NB4 (cell line): Measurements from ENCODE around the gene LHX2.

ENCODE experiments used
- DNase-seq: peaks from one replicate; pipeline ENCODE4 v3.0.0; 2010; ENCODE audit warnings: low read depth
- H3K4me3 ChIP-seq: one replicate; pipeline ENCODE4 v1.5.1; 2011; ENCODE audit warnings: mild to moderate bottlenecking, low read depth, low read length, moderate library complexity
- MYC ChIP-seq: IDR thresholded peaks from 2 replicates; pipeline ENCODE4 v1.6.1; 2011; ENCODE audit warnings: low read depth, low read length
- POLR2A ChIP-seq: IDR thresholded peaks from 2 replicates; pipeline ENCODE4 v1.6.1; 2011; ENCODE audit warnings: mild to moderate bottlenecking; ENCODE audit not compliant: insufficient read length; ENCODE audit errors: extremely low read depth
- TF ChIP-seq, protein P1 (sequence below): IDR thresholded peaks from 2 replicates; pipeline ENCODE4 v1.6.1; 2011; ENCODE audit warnings: low read depth, low read length
- TF ChIP-seq, protein P2 (sequence below): IDR thresholded peaks from one replicate; pipeline ENCODE4 v1.5.1; 2012; ENCODE audit warnings: low read depth, low read length

Gene LHX2

DNA sequence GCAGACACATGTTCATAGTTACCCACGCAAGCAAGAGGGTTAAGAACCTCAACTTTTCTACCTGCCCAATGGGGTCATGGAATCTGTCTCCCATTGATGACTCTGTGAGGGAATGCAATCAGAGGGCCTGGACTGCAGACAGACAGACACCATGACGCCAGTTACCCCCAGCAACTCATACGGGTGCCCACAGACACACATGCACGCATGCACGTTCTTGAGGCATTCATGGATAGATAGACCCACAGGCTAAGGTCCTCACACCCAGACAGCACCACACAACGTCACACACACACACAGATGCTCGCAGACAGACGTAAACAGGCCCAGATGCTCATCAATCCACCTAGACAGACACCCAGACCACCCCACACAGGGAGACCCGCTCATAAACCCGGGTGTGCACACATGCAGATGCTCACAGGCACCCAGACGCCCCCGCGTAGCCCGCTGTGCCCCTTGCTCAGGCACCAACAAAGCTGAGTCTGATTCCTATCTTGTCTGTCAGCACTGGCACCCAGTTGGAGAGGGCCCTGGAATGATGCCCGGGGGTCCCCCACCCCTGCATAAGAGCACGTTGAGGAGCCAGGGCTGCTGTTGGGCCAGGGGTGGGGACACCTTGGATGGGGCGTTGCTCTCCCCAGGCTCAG is 23.6 kb downstream of the LHX2 start:
- no peak for DNase-seq
- TF ChIP-seq, protein P1, sequence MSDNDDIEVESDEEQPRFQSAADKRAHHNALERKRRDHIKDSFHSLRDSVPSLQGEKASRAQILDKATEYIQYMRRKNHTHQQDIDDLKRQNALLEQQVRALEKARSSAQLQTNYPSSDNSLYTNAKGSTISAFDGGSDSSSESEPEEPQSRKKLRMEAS = no peak
- TF ChIP-seq, protein P2, sequence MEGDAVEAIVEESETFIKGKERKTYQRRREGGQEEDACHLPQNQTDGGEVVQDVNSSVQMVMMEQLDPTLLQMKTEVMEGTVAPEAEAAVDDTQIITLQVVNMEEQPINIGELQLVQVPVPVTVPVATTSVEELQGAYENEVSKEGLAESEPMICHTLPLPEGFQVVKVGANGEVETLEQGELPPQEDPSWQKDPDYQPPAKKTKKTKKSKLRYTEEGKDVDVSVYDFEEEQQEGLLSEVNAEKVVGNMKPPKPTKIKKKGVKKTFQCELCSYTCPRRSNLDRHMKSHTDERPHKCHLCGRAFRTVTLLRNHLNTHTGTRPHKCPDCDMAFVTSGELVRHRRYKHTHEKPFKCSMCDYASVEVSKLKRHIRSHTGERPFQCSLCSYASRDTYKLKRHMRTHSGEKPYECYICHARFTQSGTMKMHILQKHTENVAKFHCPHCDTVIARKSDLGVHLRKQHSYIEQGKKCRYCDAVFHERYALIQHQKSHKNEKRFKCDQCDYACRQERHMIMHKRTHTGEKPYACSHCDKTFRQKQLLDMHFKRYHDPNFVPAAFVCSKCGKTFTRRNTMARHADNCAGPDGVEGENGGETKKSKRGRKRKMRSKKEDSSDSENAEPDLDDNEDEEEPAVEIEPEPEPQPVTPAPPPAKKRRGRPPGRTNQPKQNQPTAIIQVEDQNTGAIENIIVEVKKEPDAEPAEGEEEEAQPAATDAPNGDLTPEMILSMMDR = no peak
- TF ChIP-seq MYC (no peak), POLR2A (no peak)
- H3K4me3 ChIP-seq = no peak overlapping the region

DNA sequence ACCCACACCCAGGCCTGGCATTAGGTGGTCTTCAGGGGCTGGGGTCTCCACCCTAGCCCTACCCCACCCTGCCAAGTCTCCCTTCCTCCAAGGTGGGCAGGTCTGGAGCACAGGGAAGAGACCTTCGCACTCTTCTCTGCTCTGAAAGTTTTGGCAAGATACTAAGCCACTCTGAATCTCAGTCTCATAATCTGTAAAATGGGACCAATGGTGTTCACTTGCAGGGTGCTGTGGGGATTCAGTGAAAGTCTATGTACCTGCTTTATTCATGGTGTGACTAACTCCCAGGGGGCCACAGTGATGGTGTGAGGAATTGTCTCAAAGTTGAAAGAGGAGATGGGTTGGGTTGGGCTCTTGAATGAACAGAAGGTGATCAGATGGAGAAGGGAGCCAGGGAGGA is 25.0 kb downstream of the LHX2 start:
- H3K4me3 ChIP-seq = no peak overlapping the region
- TF ChIP-seq, protein P2 = no peak
- TF ChIP-seq, protein P1 = no peak
- no peak for TF ChIP-seq POLR2A
- no peak for TF ChIP-seq MYC
- no peak for DNase-seq

DNA sequence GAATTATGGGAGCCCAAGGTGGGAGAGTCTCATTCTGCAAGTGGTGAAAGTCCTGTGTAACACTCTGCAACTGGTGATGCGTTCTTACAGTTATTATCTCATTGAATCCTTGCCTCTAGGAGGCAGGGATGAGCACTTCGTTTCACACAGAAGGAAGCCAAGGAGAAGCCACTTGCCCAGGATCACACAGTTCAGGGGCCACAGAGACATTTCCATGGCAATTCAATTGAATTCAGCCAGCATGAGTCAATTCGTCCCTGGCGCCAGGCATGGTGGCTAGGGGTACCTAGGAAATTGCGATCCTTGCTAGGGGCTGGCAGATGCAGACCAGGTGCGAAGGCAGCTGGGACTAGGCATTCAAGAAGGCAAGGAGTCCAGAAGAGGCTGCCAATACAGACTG is 26.2 kb downstream of the LHX2 start:
- TF ChIP-seq, protein P1 = no peak
- TF ChIP-seq, protein P2 = peak; percentile 24
- TF ChIP-seq POLR2A (no peak), MYC (no peak)
- no peak for DNase-seq

DNA sequence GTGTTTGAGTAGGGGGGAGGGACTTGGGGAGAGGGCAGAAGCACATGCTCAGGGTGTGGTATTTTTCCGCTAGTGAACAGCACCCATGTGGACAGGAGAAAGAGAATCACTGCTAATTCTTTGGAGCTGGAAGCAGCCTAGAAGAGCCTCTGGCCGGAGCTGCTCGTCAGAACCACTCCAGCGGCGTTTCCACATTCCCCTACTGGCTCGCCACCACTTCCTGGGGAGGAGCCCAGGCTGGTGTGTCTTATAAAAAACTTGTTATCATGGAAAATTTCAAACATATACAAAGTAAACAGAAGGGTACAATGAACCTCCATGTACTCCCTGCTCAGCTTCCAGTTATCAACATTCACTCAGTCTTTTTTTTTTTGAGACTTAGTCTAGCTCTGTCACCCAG is 26.7 kb downstream of the LHX2 start:
- DNase-seq = no peak
- H3K4me3 ChIP-seq = no peak overlapping the region
- no peak for TF ChIP-seq MYC
- TF ChIP-seq, protein P2 = no peak
- no peak for TF ChIP-seq POLR2A
- TF ChIP-seq, protein P1 = no peak

More for the DNA sequence above, 26.2 kb downstream of the LHX2 start:
- H3K4me3 ChIP-seq = no peak overlapping the region

DNA sequence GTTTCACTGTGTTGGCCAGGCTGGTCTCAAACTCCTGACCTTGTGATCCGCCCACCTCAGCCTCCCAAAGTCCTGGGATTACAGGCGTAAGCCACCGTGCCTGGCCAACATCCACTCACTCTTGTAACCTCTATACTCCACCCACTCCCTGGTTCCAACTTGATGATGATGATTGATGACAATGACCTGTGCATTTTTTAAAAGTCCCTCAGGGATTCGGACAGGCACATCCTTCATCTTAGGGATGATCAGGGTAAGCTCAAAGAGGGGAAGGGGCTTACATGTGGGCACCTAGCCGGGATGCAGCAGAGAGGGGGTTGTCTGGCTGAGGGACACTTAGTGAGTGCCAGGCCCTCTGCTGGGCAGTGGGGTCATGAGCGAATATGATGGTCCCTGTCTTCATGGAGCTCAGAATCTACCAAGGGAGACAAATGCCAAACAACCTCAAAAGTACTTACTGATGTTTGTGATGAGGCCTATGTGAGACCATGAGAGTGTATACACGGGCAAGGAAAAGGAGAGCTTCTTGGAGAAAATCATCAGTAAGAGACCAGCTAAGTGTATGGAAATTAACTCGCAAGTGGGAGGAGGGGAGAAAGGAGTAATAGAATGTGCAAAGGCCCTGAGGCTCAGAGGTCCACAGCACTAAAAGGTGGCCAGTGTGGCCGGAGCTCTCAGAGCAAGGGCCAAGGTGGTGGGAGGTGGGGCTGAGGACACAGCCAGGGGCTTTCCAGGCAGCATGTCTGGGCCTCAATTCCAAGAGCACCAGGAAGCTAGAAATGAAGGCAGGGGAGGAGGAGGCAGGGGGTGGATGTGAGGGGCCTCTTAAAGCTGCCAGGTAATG is 27.4 kb downstream of the LHX2 start:
- TF ChIP-seq, protein P2 = peak; percentile 27
- TF ChIP-seq, protein P1 = no peak

More for the DNA sequence above, 27.4 kb downstream of the LHX2 start:
- no peak overlapping the region for H3K4me3 ChIP-seq
- no peak for DNase-seq
